OCI-LY7 (cell line): ENCODE data around the gene CTBP1. TPM values are rescaled to one million over a fixed set of nuclear protein-coding genes. Genes with fewer than 3 reads are reported as not detected.

Experiments
- BruUV-seq: library from RNA; stranded (reverse); fragments of 400-500 nt; replicated peaks from 2 replicates; lab custom pipeline; 2021; lab: Mats Ljungman, UMichigan
- CTCF ChIA-PET: fragments of 300-600 bp; sonication (Branson Sonifier 250); formaldehyde crosslinking; loops from one replicate; lab custom pipeline; 2022; ENCODE audit warnings: antibody characterized with exemption; ENCODE audit not compliant: unreplicated experiment; lab: Charles Lee
- POLR2A ChIA-PET: fragments of 300-600 bp; sonication (Branson Sonifier 250); formaldehyde crosslinking; loops from one replicate; lab custom pipeline; 2022; ENCODE audit warnings: antibody characterized with exemption; lab: Charles Lee
- DNase-seq: peaks from one replicate; pipeline ENCODE4 v3.0.0-alpha.2; 2015; ENCODE audit warnings: low spot score
- H2AFZ ChIP-seq: fragments of 200-600 bp; sonication (generic), shearing (Covaris generic); 2 replicates; pipeline ENCODE4 v1.6.1; 2014; ENCODE audit warnings: mild to moderate bottlenecking, antibody characterized with exemption, low read length, moderate library complexity
- H3K27ac ChIP-seq: fragments of 200-600 bp; sonication (generic); 2 replicates; pipeline ENCODE4 v1.5.1; 2014; ENCODE audit warnings: mixed run types, low read depth, mild to moderate bottlenecking, moderate library complexity, low read length, inconsistent platforms; ENCODE audit not compliant: poor library complexity, severe bottlenecking
- H3K36me3 ChIP-seq: fragments of 200-600 bp; sonication (generic); 2 replicates; pipeline ENCODE4 v1.6.1; 2014; ENCODE audit warnings: mild to moderate bottlenecking, antibody characterized with exemption, low read length, moderate library complexity, mixed read lengths; ENCODE audit not compliant: insufficient read depth
- H3K4me1 ChIP-seq: fragments of 200-600 bp; sonication (generic); 2 replicates; pipeline ENCODE4 v1.5.1; 2014; ENCODE audit warnings: mild to moderate bottlenecking, low read length; ENCODE audit not compliant: insufficient read depth, poor library complexity, severe bottlenecking
- H3K4me2 ChIP-seq: fragments of 200-600 bp; sonication (generic); 2 replicates; pipeline ENCODE4 v1.6.1; 2014; ENCODE audit warnings: mild to moderate bottlenecking, low read length
- H3K4me3 ChIP-seq: fragments of 200-600 bp; sonication (generic); 2 replicates; pipeline ENCODE4 v1.5.1; 2014; ENCODE audit warnings: mild to moderate bottlenecking, low read depth, low read length; ENCODE audit not compliant: poor library complexity, severe bottlenecking
- H3K79me2 ChIP-seq: fragments of 200-600 bp; sonication (generic); 2 replicates; pipeline ENCODE4 v1.6.1; 2016; ENCODE audit warnings: low read depth, mild to moderate bottlenecking, low read length, moderate library complexity, mixed read lengths; ENCODE audit not compliant: insufficient read depth
- H3K9me2 ChIP-seq: fragments of 200-600 bp; sonication (generic); 2 replicates; pipeline ENCODE4 v1.6.1; 2016; ENCODE audit warnings: mild to moderate bottlenecking, low read length, mixed read lengths; ENCODE audit not compliant: insufficient read depth
- H3K9me3 ChIP-seq: fragments of 200-600 bp; sonication (generic); 2 replicates; pipeline ENCODE4 v1.6.1; 2014; ENCODE audit warnings: mild to moderate bottlenecking, mixed run types, low read length, mixed read lengths
- H4K20me1 ChIP-seq: fragments of 200-600 bp; sonication (generic); 2 replicates; pipeline ENCODE4 v1.6.1; 2014; ENCODE audit warnings: mild to moderate bottlenecking, antibody characterized with exemption, low read length, moderate library complexity, mixed read lengths; ENCODE audit not compliant: insufficient read depth
- EZH2phosphoT487 ChIP-seq: fragments of 200-600 bp; sonication (generic); IDR thresholded peaks from 2 replicates; pipeline ENCODE4 v1.6.1; 2018; ENCODE audit warnings: low read depth, borderline replicate concordance, mild to moderate bottlenecking, mixed run types, antibody characterized with exemption, low read length, moderate library complexity, mixed read lengths
- intact Hi-C: fragments of 100-400 bp; cut with micrococcal nuclease; formaldehyde crosslinking; loops from one replicate; pipeline ENCODE4 v1.10.0; 2022; ENCODE audit not compliant: unreplicated experiment
- total RNA-seq, 2 experiments: library from RNA; depleted of rRNA in 1 of 2; stranded (reverse); fragments of >200 nt in 1 of 2; shearing (Covaris generic) in 1 of 2; gene quantifications; 2 replicates each; pipeline ENCODE4 v1.2.3, GENCODE V29; 2014 to 2022
- TF ChIP-seq, protein P1 (sequence below): fragments of 200-600 bp; sonication (generic); conservative IDR thresholded peaks from 2 replicates; pipeline ENCODE4 v1.5.1; 2014; ENCODE audit warnings: mild to moderate bottlenecking, antibody characterized with exemption, low read length, moderate library complexity, mixed read lengths

The CTBP1 gene
- total RNA-seq, 2 experiments from 2014 or later, result 238 to 311 TPM

DNA sequence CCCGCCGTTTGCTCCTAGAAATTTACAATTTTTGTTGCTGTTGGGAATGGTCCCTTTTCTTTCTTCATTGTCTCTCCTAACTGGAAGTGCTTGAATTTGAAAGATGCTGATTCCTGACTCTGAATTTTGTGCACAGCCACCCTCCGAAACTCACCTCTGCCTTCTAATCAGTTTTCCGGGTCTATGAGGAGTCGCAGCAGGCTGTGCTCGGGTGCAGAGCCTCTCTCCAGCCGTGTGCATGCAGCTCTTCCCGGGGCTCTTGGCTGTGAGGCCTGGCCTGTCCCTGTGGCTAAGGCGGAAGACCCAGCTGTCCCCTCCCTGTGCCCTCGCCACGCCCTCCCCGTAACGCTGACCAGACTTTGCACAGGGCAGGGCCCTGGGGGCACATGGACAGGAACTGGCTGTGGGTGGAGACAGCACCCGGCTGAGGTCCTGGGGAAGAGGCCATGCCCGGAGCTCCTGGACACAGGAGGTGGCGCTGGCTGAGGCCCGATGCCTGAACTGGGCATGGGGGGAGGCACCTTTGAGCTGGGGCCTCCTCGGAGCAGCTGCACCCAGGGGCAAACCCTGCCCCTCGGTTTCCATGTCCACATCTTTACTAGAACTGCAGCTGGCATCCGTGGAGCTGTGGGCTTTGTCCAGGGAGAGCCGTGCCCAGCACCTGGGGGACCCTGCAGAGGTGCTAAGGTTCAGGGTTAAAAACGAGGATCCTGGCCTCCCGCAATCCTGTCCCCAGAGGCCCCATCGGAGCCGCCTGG lies 43.9 kb downstream of the CTBP1 start:
- TF ChIP-seq, protein P1, sequence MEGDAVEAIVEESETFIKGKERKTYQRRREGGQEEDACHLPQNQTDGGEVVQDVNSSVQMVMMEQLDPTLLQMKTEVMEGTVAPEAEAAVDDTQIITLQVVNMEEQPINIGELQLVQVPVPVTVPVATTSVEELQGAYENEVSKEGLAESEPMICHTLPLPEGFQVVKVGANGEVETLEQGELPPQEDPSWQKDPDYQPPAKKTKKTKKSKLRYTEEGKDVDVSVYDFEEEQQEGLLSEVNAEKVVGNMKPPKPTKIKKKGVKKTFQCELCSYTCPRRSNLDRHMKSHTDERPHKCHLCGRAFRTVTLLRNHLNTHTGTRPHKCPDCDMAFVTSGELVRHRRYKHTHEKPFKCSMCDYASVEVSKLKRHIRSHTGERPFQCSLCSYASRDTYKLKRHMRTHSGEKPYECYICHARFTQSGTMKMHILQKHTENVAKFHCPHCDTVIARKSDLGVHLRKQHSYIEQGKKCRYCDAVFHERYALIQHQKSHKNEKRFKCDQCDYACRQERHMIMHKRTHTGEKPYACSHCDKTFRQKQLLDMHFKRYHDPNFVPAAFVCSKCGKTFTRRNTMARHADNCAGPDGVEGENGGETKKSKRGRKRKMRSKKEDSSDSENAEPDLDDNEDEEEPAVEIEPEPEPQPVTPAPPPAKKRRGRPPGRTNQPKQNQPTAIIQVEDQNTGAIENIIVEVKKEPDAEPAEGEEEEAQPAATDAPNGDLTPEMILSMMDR, result no peak
- TF ChIP-seq EZH2phosphoT487, result no peak

DNA sequence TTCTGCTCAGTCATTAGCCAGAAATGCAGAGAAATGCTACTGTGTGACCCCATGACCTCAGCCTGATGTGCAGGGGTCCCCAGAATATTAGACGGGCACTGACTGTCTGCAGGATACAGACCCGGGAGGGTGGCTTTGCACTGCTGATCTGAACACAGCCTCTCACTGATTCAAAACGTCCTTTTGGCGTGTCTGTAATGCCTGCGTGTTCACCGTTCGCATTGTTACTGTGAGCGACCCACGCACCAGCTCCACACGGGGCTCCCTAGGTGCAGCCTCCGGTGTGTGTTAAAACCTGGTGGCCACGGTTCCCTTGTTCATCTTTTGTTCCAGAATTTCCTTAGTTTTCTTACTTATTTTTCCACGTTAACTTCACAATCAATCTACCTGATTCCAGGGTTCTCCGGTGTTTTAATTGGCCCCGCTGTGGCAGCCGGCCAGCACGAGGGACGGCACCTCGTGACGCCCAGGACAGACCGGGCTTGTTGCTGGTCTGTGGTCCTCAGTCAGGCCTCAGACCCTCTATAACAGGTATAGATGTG lies 44.6 kb downstream of the CTBP1 start:
- intact Hi-C loops, result loop anchor here (5.0 kb wide), 1 partner anchor 43 kb away; the partner anchor contains the start of gene CTBP1
- peaks cover 25% of the 10 kb centered on the region for H3K4me1 ChIP-seq

More for the DNA sequence above, 43.9 kb downstream of the CTBP1 start:
- Histone ChIP-seq H3K36me3 (peaks cover 23% of the 10 kb centered on the region), H3K9me3 (no peaks in the 10 kb centered on the region), H3K4me2 (no peak overlapping the region), H2AFZ (no peak overlapping the region), H3K27ac (no peak overlapping the region), H3K9me2 (no peaks in the 10 kb centered on the region), H3K4me3 (no peak overlapping the region), H4K20me1 (no peaks in the 10 kb centered on the region), H3K79me2 (no peaks in the 10 kb centered on the region), H3K4me1 (peaks cover 25% of the 10 kb centered on the region)
- no peak for DNase-seq
- ChIA-PET CTCF (no interaction called here), POLR2A (no interaction called here)
- no TSS peak for BruUV-seq
- intact Hi-C loops, result loop anchor here (5.0 kb wide), 1 partner anchor 42 kb away; the partner anchor contains the start of gene CTBP1

More for the DNA sequence above, 44.6 kb downstream of the CTBP1 start:
- Histone ChIP-seq H2AFZ (no peak overlapping the region), H4K20me1 (no peaks in the 10 kb centered on the region), H3K36me3 (peaks cover 18% of the 10 kb centered on the region), H3K27ac (no peak overlapping the region), H3K9me2 (no peaks in the 10 kb centered on the region), H3K9me3 (no peaks in the 10 kb centered on the region), H3K79me2 (no peaks in the 10 kb centered on the region), H3K4me2 (no peak overlapping the region), H3K4me3 (no peak overlapping the region)
- no TSS peak for BruUV-seq
- TF ChIP-seq, protein P1, result no peak
- TF ChIP-seq EZH2phosphoT487, result no peak
- DNase-seq, result no peak
- POLR2A ChIA-PET, result interaction anchor here (0.7 to 1.2 kb wide), 2 partner anchors 11 to 15 kb away, joined by 3 read pairs; no protein-coding TSS in a partner anchor
- CTCF ChIA-PET, result no interaction called here
